Activated naive CD4-positive, alpha-beta T cell treated with anti-CD3 and anti-CD28 coated beads, Interleukin-2, amount 50 U/mL, for 24 hours (primary cell): ENCODE measurements around the gene RERE.

Experiments
- H3K27ac Mint-ChIP-seq: one replicate; pipeline ENCODE4 v1.8.0; 2021; ENCODE audit warnings: mild to moderate bottlenecking, mixed read lengths
- H3K27me3 Mint-ChIP-seq: one replicate; pipeline ENCODE4 v1.8.0; 2021; ENCODE audit warnings: mixed read lengths
- H3K36me3 Mint-ChIP-seq: one replicate; pipeline ENCODE4 v1.8.0; 2021; ENCODE audit warnings: mixed read lengths
- H3K4me1 Mint-ChIP-seq: one replicate; pipeline ENCODE4 v1.8.0; 2021; ENCODE audit warnings: mixed read lengths
- H3K4me3 Mint-ChIP-seq: one replicate; pipeline ENCODE4 v1.8.0; 2021; ENCODE audit warnings: mild to moderate bottlenecking, mixed read lengths
- H3K9me3 Mint-ChIP-seq: one replicate; pipeline ENCODE4 v1.8.0; 2021; ENCODE audit warnings: mixed read lengths

Gene RERE

DNA sequence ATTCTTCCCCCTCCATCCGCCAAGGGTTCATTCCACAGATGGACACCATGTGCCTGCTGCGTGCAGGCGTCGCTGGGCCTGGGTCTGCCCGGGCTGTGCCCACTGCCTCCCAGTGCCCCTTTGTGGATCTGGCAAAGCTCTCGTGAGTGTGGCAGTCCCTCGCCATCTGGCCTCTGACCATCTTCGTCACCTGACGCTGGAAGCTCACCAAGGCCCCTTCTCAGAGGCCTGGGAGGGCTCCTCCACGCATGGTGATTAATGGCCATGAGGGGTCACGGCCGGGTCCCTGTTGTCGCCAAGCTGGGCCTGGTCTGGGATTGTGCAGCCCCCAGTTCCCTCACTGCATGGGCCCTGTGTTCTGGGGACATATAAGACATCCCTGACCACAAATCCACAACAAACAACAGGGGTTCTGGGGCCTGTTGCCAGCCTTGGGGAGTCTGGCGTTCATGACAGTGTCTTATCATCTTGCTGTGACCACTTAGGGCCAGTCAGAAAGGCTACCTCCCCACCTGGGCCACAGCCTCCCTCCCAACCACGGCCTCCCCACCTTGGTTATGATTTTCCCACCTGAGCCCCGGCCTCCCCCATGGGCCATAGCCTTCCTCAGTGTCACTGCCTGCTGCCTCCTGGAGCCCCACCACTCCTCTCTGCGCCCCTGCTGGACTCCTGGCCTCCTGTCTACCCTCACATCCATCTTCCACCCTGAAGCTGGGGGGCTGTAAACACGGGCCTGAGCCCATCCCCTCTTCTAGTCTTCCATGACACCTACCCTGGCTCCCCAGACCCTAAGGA is 471.6 kb downstream of the RERE start:
- Mint-ChIP-seq H3K4me1 (peaks cover 5% of the 10 kb centered on the region), H3K9me3 (no peaks in the 10 kb centered on the region), H3K27ac (no peak overlapping the region), H3K36me3 (no peaks in the 10 kb centered on the region), H3K4me3 (no peak overlapping the region), H3K27me3 (no peaks in the 10 kb centered on the region)

DNA sequence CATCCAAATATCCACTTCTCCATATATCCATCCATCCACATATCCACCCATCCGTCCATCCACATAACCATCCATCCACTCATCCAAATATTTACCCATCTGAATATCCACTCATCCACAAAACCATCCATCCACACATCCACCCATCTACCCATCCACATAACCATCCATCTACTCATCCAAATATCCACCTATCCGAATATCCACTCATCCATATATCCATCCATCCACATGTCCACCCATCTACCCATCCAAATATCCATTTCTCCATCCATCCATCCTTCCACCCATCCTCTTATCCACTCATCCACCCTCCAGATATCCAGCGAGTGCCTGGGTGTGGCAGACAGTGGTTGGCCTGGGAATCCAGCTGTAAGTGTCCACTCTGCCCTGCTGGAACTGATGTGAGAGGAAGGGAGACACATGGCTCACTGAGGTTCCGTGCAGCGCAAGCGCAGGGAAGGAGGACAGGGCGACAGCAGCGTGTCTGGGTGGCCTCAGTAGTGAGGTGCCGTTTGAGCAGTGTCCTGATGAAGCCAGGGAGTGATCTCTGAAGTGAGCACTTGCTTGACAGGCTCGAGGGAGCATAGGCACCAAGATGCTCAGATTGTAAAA is 472.4 kb downstream of the RERE start:
- Mint-ChIP-seq H3K27me3 (no peaks in the 10 kb centered on the region), H3K4me1 (peaks cover 5% of the 10 kb centered on the region), H3K36me3 (peaks cover 2% of the 10 kb centered on the region), H3K27ac (no peak overlapping the region), H3K9me3 (no peaks in the 10 kb centered on the region), H3K4me3 (no peak overlapping the region)

- no peak overlapping the region for H3K4me3 Mint-ChIP-seq
- H3K27me3 Mint-ChIP-seq, result no peaks in the 10 kb centered on the region
- H3K4me1 Mint-ChIP-seq, result no peaks in the 10 kb centered on the region
- H3K27ac Mint-ChIP-seq, result no peak overlapping the region
- H3K36me3 Mint-ChIP-seq, result peaks cover 5% of the 10 kb centered on the region
- H3K9me3 Mint-ChIP-seq, result no peaks in the 10 kb centered on the region
Observed at GRCh38 chr1:8343464-8344001, 473.9 kb downstream of the RERE start.

DNA sequence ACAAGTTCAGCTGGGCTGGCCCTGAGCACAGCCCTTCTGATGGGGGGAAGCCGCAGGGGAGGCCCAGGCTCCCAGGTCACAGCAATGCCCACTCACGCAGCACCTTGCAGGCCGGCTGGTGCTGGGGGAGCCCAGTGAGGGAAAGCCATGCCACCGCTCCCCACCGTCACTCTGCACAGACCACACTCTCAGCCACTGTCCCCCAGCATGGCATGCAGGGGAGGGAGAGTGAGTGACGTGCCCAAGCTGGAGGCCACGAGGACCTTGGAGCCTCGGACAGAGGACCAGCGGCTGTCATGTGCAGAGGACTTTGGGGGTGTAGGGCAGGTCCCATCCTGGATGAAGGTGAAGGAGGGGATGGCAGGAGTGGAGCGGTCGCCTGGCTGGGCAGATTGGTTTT is 474.4 kb downstream of the RERE start:
- no peak overlapping the region for H3K27ac Mint-ChIP-seq

GRCh38 chr1:8342325-8342724 is 475.1 kb downstream of the RERE start:
- Mint-ChIP-seq H3K27me3 (no peaks in the 10 kb centered on the region), H3K36me3 (peaks cover 5% of the 10 kb centered on the region), H3K4me1 (no peaks in the 10 kb centered on the region), H3K4me3 (no peak overlapping the region), H3K9me3 (no peaks in the 10 kb centered on the region), H3K27ac (no peak overlapping the region)

More for the DNA sequence above, 474.4 kb downstream of the RERE start:
- no peaks in the 10 kb centered on the region for H3K9me3 Mint-ChIP-seq
- no peaks in the 10 kb centered on the region for H3K27me3 Mint-ChIP-seq
- H3K4me3 Mint-ChIP-seq, result no peak overlapping the region
- no peaks in the 10 kb centered on the region for H3K4me1 Mint-ChIP-seq
- H3K36me3 Mint-ChIP-seq, result peaks cover 5% of the 10 kb centered on the region

GRCh38 chr1:8340448-8340847 is 477.0 kb downstream of the RERE start:
- Mint-ChIP-seq H3K9me3 (no peaks in the 10 kb centered on the region), H3K27ac (no peak overlapping the region)

DNA sequence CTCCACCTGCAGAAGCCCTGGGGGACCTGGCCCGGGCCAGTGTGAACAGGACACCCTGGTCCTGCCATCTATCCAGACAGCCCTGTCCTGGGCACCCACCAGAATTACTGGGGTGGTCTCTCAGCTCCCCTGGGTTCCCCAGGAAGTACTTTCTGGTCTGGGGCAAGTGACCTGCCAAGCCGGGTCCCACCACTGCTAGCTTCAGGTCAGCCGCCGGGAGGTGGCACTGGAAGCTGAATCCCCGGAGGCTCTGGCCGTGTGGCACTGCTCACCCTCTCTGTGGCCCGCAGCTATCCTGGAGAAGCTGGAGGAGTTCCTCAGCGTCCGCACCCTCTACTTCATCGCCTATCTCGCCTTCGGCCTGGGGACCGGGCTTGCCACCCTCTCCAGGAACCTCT is 478.2 kb downstream of the RERE start:
- no peaks in the 10 kb centered on the region for H3K27me3 Mint-ChIP-seq
- H3K9me3 Mint-ChIP-seq, result no peaks in the 10 kb centered on the region
- no peak overlapping the region for H3K4me3 Mint-ChIP-seq
- H3K4me1 Mint-ChIP-seq, result no peaks in the 10 kb centered on the region
- no peak overlapping the region for H3K27ac Mint-ChIP-seq
- peaks cover 7% of the 10 kb centered on the region for H3K36me3 Mint-ChIP-seq

More at GRCh38 chr1:8340448-8340847, 477.0 kb downstream of the RERE start:
- no peaks in the 10 kb centered on the region for H3K4me1 Mint-ChIP-seq
- no peaks in the 10 kb centered on the region for H3K27me3 Mint-ChIP-seq
- H3K36me3 Mint-ChIP-seq, result peaks cover 7% of the 10 kb centered on the region
- H3K4me3 Mint-ChIP-seq, result no peak overlapping the region

DNA sequence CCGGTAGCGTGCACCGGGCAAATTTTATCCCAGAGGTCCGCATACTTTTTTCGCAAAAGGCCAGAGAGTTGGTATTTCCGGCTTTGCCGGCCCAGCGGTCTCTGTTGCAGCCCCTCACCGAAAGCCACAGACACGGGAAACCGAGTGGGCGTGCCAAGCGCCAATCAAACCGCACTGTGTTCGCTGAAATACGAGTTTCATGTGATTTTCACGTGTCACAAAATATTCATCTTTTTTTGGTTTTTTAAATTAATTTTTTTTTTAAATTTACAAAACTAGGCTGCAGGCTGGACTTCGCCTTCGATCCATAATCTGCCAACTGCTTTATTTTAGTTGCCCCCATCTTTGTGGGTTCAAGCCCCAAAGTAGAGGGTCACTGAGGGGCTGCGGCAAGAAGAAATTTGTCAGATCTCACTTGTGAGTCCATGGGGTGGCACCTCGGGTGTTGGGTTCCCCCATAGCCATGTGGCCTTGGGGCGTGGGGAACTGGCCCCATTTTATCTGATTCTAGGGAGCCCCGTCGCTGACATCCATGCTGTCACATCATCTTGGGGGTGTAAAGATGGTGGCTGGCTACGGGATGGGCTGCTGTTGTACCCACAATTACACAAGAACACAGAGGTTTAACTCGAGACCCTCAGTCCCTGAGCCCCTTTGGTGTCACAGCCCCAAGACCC is 478.8 kb downstream of the RERE start:
- Mint-ChIP-seq H3K9me3 (no peaks in the 10 kb centered on the region), H3K4me1 (no peaks in the 10 kb centered on the region), H3K36me3 (peaks cover 7% of the 10 kb centered on the region), H3K4me3 (no peak overlapping the region), H3K27ac (no peak overlapping the region), H3K27me3 (no peaks in the 10 kb centered on the region)

DNA sequence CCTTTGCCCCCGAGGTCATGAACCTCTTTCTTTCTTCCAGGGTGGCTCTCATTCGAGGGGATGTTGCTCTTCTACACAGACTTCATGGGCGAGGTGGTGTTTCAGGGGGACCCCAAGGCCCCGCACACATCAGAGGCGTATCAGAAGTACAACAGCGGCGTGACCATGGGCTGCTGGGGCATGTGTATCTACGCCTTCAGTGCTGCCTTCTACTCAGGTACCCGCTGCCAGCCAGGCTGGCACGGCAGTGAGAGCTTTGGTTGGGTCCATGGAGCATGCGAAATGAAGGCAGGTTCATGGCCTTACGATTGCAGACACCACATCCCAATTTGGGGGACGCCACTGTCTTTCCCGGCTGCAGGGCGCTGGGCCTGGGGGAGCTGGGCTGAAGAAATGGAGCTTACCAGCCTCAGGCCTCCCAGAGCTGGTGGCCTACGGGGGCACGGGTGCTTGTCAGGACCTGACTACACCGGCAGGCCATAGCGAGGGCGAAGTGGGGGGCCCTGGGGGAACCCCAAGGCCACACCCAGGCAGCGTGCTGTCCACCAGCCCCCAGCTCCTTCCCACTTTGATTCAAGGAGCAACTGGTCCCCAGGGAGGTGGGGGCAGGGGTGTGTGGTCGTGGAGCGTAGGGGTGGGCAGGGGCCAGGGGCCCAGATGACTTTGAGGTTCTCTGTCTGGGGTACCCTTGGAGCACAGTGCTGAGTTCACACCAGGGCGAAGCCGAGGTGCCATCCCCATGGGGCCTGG is 479.5 kb downstream of the RERE start:
- Mint-ChIP-seq H3K27ac (no peak overlapping the region), H3K27me3 (no peaks in the 10 kb centered on the region), H3K4me3 (no peak overlapping the region), H3K36me3 (peaks cover 7% of the 10 kb centered on the region), H3K4me1 (no peaks in the 10 kb centered on the region), H3K9me3 (no peaks in the 10 kb centered on the region)

DNA sequence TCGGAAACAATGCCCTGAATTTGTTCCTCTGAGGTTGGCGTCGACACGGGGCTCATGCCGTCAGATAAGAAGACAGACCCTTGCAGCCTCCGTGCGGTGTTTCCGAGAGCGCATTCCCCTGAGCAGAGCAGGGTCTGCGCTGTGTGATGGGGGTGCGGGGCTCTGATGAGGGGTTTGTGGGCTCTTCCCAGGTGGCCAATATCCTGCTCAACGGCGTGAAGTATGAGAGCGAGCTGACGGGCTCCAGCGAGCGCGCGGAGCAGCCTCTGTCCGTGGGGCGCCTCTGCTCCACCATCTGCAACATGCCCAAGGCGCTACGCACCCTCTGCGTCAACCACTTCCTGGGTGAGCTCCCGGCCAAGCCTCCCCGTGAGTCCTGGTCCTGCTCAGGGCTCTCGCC is 482.2 kb downstream of the RERE start:
- Mint-ChIP-seq H3K27ac (no peak overlapping the region), H3K36me3 (peaks cover 5% of the 10 kb centered on the region), H3K4me1 (no peaks in the 10 kb centered on the region), H3K4me3 (no peak overlapping the region), H3K27me3 (no peaks in the 10 kb centered on the region), H3K9me3 (no peaks in the 10 kb centered on the region)

GRCh38 chr1:8334106-8334851 is 483.2 kb downstream of the RERE start:
- Mint-ChIP-seq H3K36me3 (peaks cover 2% of the 10 kb centered on the region), H3K4me3 (no peak overlapping the region), H3K9me3 (no peaks in the 10 kb centered on the region), H3K4me1 (no peaks in the 10 kb centered on the region), H3K27me3 (no peaks in the 10 kb centered on the region), H3K27ac (no peak overlapping the region)

DNA sequence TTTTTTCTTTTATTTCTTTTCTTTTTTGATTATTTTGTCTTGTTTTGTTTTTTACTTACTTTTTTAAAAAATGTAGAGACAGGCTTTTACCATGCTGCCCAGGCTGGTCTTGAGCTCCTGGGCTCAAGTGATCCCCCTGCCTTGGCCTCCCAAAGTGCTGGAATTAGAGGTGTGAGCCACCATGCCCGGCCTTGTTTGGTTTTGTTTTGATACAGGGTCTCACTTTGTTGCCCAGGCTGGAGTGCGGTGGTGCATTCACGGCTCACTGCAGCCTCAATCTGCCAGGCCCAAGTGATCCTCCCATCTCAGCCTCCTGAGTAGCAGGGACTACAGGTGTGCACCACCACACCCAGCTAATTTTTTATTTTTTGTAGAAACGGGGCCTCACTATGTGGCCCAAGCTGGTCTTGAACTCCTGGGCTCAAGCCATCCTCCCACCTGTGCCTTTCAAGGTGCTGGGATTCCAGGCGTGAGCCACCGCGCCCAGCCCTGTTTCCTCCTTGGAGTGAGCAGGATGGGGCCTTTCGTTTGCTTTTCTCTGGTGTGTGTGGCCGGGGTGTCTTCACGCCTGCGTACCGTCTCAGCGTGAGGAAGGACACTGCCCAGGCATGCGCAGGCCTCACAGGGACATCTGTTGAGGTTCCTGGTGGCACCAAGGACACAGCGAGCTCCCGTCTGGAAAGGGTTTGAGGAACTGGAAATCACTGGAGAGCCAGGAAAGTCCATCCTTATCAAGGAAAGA is 484.0 kb downstream of the RERE start:
- no peaks in the 10 kb centered on the region for H3K27me3 Mint-ChIP-seq
- H3K36me3 Mint-ChIP-seq, result peaks cover 2% of the 10 kb centered on the region
- no peaks in the 10 kb centered on the region for H3K9me3 Mint-ChIP-seq
- no peak overlapping the region for H3K4me3 Mint-ChIP-seq
- H3K4me1 Mint-ChIP-seq, result no peaks in the 10 kb centered on the region
- H3K27ac Mint-ChIP-seq, result no peak overlapping the region

DNA sequence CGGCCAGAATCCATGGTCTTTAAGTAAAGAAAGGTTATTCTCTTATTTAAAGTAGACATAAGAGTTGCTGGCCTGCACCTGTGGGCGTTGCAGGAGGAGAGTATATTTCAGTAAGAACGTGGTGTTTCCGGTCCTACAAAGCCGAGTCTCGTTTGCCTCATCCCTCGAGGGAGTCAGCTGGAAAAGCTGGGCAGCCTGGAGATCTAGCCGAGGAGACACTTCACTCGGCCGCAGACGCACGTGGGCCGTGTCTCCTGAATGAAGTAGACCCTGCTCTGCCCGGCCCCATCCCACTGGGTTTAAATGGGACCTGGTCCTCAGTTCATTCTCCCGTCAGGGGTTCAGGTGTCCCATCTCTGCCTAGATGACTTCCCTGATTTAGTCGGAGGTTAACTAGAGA is 484.6 kb downstream of the RERE start:
- H3K4me1 Mint-ChIP-seq, result no peaks in the 10 kb centered on the region
- no peaks in the 10 kb centered on the region for H3K27me3 Mint-ChIP-seq
- no peak overlapping the region for H3K27ac Mint-ChIP-seq
- H3K36me3 Mint-ChIP-seq, result peaks cover 2% of the 10 kb centered on the region
- H3K4me3 Mint-ChIP-seq, result no peak overlapping the region
- H3K9me3 Mint-ChIP-seq, result no peaks in the 10 kb centered on the region
